NCI-H1417 (cell line): ENCODE data around the gene RERE.

ENCODE experiments used
- DNase-seq, 3 experiments: peaks; one replicate each; lab custom pipeline; 2025; lab: John Stamatoyannopoulos, UW

The RERE gene

GRCh38 chr1:8427493-8427892 lies 389.9 kb downstream of the RERE start:
- DNase-seq: no peak

- no peak for DNase-seq
Observed at GRCh38 chr1:8426996-8427395, 390.4 kb downstream of the RERE start.

- DNase-seq: no peak
Observed at GRCh38 chr1:8425781-8426161, 391.7 kb downstream of the RERE start.

DNA sequence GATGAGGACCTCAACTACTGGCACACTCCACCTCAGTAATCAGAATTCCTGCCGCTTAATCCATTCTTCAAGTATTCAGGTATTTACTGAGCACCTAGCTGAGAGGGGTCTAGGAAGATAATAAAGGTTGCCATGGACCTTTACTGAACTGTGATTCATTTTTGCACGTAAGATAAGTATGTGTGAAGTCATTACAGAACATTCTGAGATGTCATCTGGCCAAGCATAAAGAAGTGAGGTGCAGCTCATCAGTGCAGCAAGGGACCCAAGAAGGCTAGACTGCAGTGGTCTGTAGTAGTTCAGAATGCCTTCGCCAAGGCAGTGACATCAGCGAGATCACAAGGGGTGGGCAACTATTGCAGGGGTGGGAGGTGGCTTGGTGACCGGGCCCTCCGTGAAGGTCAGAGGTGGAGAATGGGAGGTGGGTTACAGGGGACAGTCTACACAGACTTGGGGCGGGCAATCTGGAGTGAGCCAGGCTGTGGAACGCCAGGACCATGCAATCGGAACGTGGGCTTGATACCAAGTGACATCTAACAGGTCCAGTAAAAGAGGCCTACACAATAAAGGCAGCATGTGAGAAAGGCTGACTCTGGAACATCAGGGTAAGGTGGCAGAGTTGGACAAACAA lies 392.2 kb downstream of the RERE start:
- DNase-seq: no peak

GRCh38 chr1:8424539-8425116 lies 392.8 kb downstream of the RERE start:
- DNase-seq: peak; percentile 60 to 78 (median 67)

GRCh38 chr1:8423692-8424538 lies 393.5 kb downstream of the RERE start:
- peak; percentile 63 to 89 (median 85) for DNase-seq

GRCh38 chr1:8423269-8423691 lies 394.2 kb downstream of the RERE start:
- peak in 2 of 3 experiments; percentile 66 to 69 for DNase-seq

DNA sequence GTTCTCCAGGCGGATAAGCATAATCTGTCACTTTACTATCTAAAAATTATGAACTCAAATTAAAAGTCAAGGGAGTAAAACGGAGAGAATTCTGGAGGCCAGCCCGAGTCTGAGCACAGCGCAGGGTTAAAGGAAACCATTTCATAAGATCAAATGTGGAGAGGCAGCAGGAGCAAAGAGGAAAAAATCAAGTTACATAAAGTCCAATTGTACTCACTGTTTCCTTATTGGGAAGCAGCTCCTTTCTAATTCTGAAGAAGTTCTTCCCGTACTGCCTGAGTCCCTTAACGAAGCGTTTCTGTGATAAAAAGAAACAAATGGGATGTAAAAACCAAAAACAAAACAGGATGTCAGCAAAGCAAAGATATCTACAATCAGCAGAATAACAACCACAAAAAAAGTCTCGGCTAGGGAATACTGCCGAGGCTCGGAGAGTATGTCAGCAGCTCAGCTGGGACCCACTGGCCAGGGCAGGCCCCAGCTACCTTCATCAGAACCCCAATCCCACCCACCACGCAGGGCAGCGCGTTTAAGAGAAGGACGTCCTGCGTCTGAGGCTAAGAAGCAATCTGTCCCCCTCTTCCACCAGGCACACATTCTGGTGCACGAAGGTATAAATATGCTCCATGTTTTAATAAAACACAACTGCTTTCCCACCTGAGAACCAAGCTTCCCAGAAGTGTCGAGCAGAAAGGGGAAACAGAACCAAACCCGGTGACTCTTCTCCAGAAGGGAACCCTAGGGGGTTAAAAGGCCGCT lies 394.8 kb downstream of the RERE start:
- peak in 1 of 3 experiments; percentile 16 for DNase-seq

DNA sequence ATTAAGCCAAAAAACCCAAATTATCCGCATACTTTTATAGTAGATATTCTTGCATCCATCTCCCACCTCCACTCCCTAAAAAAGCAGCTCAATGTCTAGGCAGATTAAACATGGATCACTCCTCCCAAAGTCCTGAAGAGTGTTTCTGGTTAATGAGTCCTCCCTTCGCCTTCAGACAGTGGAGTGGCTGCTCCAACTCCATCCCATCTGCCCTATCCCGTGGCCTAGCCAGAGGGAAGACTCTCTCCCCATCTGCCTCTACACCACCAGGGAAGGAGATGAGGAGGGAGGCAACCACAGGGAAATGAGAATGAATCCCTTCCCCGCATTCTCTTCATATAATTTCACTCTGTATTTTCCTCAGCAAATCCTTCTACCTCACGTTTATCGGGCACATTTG lies 395.7 kb downstream of the RERE start:
- DNase-seq: no peak

- DNase-seq: no peak
Observed at GRCh38 chr1:8420318-8420717, 397.1 kb downstream of the RERE start.

DNA sequence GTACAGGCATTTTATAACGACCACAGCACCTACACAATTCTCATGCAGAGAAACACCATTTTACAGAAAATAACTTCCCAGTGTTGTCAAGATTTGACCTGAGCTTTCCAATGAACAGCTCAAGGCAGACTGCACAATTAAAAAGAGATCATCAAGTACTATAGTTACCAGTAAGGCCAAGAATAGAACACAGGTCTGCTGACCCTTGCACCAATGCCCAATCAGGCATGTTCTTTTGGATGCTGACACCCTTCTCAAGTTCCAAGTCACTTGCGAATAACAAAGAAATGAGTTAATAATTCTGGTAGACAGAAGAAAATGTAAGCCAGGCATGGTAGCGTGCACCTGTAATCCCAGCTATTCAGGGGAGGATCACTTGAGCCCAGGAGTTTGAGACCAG lies 397.6 kb downstream of the RERE start:
- DNase-seq: no peak

- no peak for DNase-seq
Observed at GRCh38 chr1:8419172-8419571, 398.3 kb downstream of the RERE start.

GRCh38 chr1:8418301-8418700 lies 399.1 kb downstream of the RERE start:
- no peak for DNase-seq

DNA sequence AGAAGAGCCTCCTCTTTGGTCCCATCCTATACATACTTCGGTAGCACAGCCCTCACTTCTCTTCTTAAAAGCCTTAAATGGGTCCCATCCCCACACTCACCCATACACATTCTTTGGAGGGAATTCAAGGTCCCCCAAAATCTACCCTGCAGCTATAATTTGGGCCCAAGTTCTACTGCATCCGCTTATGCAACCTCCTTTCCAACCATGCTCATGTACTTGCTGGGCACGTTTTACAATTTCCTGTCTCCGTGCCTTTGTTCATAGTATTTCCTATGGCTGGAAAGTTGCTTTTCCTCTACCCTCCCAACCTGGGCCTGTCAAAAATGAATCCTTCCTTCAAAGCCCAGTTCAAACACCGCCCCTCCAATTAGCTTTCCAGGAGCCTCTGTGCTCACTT lies 399.8 kb downstream of the RERE start:
- no peak for DNase-seq

GRCh38 chr1:8416881-8417280 lies 400.6 kb downstream of the RERE start:
- no peak for DNase-seq

DNA sequence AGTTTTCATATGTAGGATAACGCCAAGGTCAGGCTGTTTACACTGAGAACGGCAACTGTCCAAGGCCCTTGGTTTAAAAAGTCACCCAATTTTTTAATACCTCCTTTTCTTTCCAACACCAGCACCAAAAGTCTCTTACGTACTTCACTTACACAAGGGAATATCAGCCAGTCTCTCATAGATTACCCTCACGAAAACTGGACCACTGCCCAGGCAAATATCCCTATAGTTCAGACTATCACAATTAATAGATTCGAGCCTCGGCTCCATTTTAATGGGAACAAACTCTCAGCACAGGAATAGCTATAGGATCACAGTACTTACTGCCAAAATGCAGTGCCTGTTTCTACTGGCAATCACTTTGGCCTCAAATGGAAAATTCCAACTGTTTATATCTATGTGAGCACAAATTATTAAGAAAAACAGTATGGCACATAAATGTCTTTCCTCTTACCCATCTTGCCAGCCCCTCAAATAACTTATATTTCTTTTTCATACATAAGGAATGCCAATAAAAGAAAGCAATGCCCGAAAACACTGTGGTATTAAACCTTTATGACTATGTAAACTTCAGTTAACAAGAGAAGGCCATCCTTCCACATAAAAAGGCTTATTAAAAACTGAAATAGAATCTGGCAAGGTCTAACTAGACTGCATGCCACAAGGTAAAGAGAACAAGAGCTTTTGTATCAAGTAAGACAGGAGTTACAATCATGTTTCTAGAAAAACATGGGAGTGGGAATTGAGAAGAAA lies 401.7 kb downstream of the RERE start:
- peak in 1 of 3 experiments; percentile 10 for DNase-seq

DNA sequence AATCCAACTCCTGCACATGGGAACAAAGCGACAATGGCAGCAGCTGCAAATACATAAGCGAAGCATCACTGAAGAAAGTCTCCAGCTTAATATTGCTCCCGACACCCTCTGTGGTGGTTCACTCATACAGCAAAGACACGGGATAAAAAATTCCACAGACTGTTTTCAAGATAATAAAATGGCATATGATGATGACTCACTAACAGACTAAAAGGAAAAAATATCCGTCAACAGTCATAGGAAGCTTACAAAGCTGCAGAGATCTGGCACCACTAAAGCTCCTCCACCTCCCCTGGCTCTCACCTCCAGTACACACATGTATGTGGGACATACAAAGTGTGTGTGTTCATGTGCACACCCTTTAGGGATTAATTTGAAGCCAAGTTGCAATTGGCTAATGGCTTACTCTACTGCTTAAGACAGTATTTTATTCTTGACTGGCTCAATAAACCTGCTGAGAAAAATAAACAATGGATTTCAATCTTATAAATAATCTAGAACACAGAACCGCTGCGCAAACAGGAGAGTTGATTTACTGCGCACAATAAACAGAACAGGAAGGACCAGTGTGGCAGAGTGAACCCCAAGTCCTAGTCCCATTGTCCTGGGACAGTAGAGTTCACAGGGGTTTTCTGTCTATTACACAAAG lies 405.1 kb downstream of the RERE start:
- peak in 1 of 3 experiments; percentile 25 for DNase-seq

DNA sequence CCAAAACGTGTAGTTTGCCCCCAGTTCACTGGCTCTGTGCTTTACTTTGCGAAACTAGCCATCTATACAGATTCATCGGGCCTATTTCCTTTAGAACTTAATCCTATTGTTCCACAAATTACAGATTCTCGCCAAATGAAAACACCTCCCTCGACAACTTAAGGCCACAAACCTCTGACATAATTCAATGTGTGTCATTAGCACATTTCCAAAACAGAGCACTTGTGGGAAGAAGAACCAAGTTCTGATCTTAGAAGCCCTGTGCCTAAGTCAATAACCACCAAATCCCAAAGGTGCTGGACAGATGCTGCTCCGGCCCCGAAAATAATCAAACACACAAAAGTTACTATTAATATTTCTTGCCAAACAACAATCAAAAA lies 405.6 kb downstream of the RERE start:
- DNase-seq: no peak

GRCh38 chr1:8410791-8411190 lies 406.6 kb downstream of the RERE start:
- DNase-seq: no peak

- no peak for DNase-seq
Observed at GRCh38 chr1:8409606-8410005, 407.8 kb downstream of the RERE start.

GRCh38 chr1:8409106-8409505 lies 408.3 kb downstream of the RERE start:
- DNase-seq: no peak
